Activated naive CD4-positive, alpha-beta T cell treated with anti-CD3 and anti-CD28 coated beads, Interleukin-2, amount 50 U/mL, for 24 hours (primary cell): ENCODE data around the gene CCNI2.
"Not testable (repeated sequence)": the region's sequence is repeated elsewhere in the genome, so short reads cannot be mapped to it uniquely, and the experiment has no call there.

Experiments used
- H3K27ac Mint-ChIP-seq: one replicate; pipeline ENCODE4 v1.8.0; 2021; ENCODE audit warnings: mild to moderate bottlenecking, mixed read lengths
- H3K27me3 Mint-ChIP-seq: one replicate; pipeline ENCODE4 v1.8.0; 2021; ENCODE audit warnings: mixed read lengths
- H3K36me3 Mint-ChIP-seq: one replicate; pipeline ENCODE4 v1.8.0; 2021; ENCODE audit warnings: mixed read lengths
- H3K4me1 Mint-ChIP-seq: one replicate; pipeline ENCODE4 v1.8.0; 2021; ENCODE audit warnings: mixed read lengths
- H3K4me3 Mint-ChIP-seq: one replicate; pipeline ENCODE4 v1.8.0; 2021; ENCODE audit warnings: mild to moderate bottlenecking, mixed read lengths
- H3K9me3 Mint-ChIP-seq: one replicate; pipeline ENCODE4 v1.8.0; 2021; ENCODE audit warnings: mixed read lengths

CCNI2 gene

DNA sequence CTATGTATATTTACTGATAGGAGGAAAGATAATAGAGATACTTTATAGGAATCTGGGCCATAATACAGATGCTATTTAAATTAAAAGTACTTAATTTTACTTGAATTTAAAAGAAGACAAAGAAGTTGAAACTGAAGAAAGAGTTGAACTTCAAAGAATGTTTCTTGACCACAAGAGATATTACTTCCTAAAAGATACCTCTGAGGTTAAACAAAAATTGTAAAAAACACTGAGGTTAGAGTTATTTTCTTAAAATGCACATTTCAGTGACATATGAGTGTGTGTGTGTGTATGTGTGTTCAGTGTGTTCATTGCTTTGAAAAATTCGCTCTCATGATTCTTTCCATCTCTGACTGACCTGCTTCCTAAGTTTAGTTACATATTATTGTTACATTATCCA is 33.4 kb downstream of the CCNI2 start:
- H3K9me3 Mint-ChIP-seq, result no peaks in the 10 kb centered on the region
- H3K36me3 Mint-ChIP-seq, result no peaks in the 10 kb centered on the region
- peaks cover 24% of the 10 kb centered on the region for H3K4me1 Mint-ChIP-seq
- H3K4me3 Mint-ChIP-seq, result no peak overlapping the region
- H3K27me3 Mint-ChIP-seq, result peaks cover 36% of the 10 kb centered on the region
- H3K27ac Mint-ChIP-seq, result no peak overlapping the region

- peaks cover 36% of the 10 kb centered on the region for H3K27me3 Mint-ChIP-seq
- no peak overlapping the region for H3K27ac Mint-ChIP-seq
- H3K4me1 Mint-ChIP-seq, result peaks cover 22% of the 10 kb centered on the region
- no peak overlapping the region for H3K4me3 Mint-ChIP-seq
- no peaks in the 10 kb centered on the region for H3K36me3 Mint-ChIP-seq
- no peaks in the 10 kb centered on the region for H3K9me3 Mint-ChIP-seq
These were observed 33.8 kb downstream of the CCNI2 start for GRCh38 chr5:132781029-132781428.

- Mint-ChIP-seq H3K4me3 (no peak overlapping the region), H3K27me3 (peaks cover 34% of the 10 kb centered on the region), H3K4me1 (peaks cover 22% of the 10 kb centered on the region), H3K27ac (no peak overlapping the region), H3K36me3 (no peaks in the 10 kb centered on the region), H3K9me3 (no peaks in the 10 kb centered on the region)
These were observed 34.9 kb downstream of the CCNI2 start for GRCh38 chr5:132782101-132782500.

DNA sequence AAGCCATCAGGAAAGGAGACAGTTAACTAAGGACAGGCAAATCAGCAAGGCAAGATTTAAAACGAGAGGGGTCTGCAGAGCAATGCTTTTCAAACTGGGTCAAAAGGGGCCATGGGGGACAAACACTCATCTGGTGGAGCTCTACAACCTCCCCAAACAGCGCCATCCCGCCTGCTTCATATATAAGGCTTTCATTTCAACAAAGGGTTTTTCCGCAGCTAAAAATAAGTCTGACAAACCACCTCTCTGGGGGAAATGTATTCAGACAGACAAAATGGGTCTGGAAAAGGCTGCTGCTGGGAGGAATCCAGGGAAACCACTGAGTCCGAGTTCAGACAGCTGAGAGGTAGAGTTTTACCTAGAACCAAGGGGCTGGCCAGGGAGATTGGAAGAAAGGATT is 38.1 kb downstream of the CCNI2 start:
- no peak overlapping the region for H3K4me3 Mint-ChIP-seq
- H3K36me3 Mint-ChIP-seq, result no peaks in the 10 kb centered on the region
- peaks cover 18% of the 10 kb centered on the region for H3K27me3 Mint-ChIP-seq
- H3K4me1 Mint-ChIP-seq, result peaks cover 13% of the 10 kb centered on the region
- H3K27ac Mint-ChIP-seq, result no peak overlapping the region
- no peaks in the 10 kb centered on the region for H3K9me3 Mint-ChIP-seq

- Mint-ChIP-seq H3K27ac (no peak overlapping the region), H3K4me1 (peaks cover 8% of the 10 kb centered on the region), H3K9me3 (no peaks in the 10 kb centered on the region), H3K27me3 (peaks cover 18% of the 10 kb centered on the region), H3K36me3 (no peaks in the 10 kb centered on the region), H3K4me3 (no peak overlapping the region)
These were observed 38.6 kb downstream of the CCNI2 start for GRCh38 chr5:132785864-132786263.

DNA sequence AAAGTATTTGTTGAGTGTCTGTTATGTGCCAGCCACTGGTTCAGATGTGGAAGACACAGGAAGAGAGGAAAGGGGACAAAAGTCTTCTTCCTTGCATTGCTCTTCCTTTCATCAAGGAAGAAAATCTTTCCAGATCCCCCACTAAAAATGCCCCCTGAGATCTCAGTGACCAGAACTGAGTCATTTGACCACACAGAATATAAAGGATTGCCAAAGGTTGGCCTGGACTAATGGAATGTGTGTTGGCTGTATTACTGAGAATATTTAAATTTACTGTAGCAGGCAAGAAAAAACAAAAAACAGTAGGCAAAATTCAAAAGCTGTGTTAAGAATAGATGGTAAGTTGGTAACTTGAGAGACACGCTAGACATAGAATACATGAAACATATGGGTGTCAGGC is 39.9 kb downstream of the CCNI2 start:
- no peak overlapping the region for H3K4me3 Mint-ChIP-seq
- H3K27me3 Mint-ChIP-seq, result peaks cover 10% of the 10 kb centered on the region
- no peak overlapping the region for H3K27ac Mint-ChIP-seq
- H3K36me3 Mint-ChIP-seq, result no peaks in the 10 kb centered on the region
- no peaks in the 10 kb centered on the region for H3K9me3 Mint-ChIP-seq
- H3K4me1 Mint-ChIP-seq, result no peaks in the 10 kb centered on the region

GRCh38 chr5:132788508-132788907 is 41.3 kb downstream of the CCNI2 start:
- no peak overlapping the region for H3K27ac Mint-ChIP-seq
- no peaks in the 10 kb centered on the region for H3K9me3 Mint-ChIP-seq
- H3K4me1 Mint-ChIP-seq, result no peaks in the 10 kb centered on the region
- no peak overlapping the region for H3K4me3 Mint-ChIP-seq
- H3K36me3 Mint-ChIP-seq, result no peaks in the 10 kb centered on the region
- H3K27me3 Mint-ChIP-seq, result peaks cover 5% of the 10 kb centered on the region

DNA sequence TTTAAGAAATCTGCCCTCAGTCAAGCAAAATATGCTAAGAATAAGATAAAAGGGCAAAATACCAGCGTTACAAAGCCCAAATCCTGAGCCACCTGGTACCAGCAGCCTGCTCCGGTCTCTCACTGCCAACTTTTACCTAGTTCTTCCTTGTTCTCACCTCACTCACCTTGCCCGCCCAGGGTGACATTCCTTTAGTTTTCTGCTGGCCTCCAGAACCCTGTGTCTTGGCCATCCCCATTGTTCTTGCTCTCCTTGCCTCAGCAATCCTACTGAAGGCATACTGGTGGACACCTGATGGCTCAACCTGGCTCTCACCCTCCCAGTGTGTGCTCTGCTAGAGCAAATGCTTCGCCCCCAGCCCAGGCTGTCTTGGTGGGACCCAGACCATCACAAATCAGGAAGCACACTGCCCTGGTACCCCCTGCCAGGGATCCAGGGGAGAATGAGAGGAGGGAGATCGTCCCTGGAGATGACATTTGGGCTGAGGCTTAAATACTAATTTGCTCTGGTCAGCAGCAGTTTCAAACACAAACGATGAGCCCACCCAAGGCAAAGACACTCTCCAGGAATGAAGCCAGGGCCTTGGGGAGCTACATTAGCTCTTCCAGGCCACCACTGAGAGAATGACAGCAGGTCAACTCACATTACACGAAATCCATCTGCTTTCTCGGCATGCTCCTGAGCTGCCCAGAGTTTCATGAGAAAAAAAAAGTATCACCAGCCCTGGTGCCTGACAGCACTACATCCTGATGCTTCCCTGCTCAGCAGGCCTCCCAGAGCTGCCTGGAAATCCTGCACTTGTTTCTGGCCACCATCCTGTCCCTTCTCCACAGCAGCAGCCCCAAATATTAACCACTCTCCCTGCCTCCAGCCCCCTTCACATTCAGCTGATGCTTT is 42.0 kb downstream of the CCNI2 start:
- Mint-ChIP-seq H3K27ac (no peak overlapping the region), H3K9me3 (no peaks in the 10 kb centered on the region), H3K36me3 (no peaks in the 10 kb centered on the region), H3K27me3 (peaks cover 5% of the 10 kb centered on the region), H3K4me3 (no peak overlapping the region), H3K4me1 (no peaks in the 10 kb centered on the region)

GRCh38 chr5:132790201-132790865 is 43.1 kb downstream of the CCNI2 start:
- Mint-ChIP-seq H3K4me3 (no peak overlapping the region), H3K4me1 (no peaks in the 10 kb centered on the region), H3K27ac (no peak overlapping the region), H3K27me3 (peaks cover 3% of the 10 kb centered on the region), H3K36me3 (no peaks in the 10 kb centered on the region), H3K9me3 (no peaks in the 10 kb centered on the region)

DNA sequence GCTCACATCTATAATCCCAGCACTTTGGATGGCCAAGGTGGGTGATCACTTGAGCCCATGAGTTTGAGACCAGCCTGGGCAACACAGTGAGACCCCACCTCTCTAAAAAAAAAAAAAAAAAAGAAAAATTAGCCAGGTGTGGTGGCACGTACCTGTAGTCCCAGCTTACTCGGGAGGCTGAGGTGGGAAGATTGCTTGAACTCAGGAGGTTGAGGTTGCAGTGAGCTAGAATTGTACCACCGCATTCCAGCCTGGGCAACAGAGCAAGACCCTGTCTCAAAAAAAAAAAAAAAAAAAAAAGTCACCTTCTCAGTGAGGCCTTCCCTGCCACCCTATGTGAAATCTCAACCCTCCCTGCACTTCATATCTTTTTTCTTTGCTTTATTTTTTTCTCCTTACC is 43.8 kb downstream of the CCNI2 start:
- Mint-ChIP-seq H3K4me3 (no peak overlapping the region), H3K27ac (no peak overlapping the region), H3K9me3 (no peaks in the 10 kb centered on the region), H3K27me3 (peaks cover 1% of the 10 kb centered on the region), H3K36me3 (no peaks in the 10 kb centered on the region), H3K4me1 (no peaks in the 10 kb centered on the region)

DNA sequence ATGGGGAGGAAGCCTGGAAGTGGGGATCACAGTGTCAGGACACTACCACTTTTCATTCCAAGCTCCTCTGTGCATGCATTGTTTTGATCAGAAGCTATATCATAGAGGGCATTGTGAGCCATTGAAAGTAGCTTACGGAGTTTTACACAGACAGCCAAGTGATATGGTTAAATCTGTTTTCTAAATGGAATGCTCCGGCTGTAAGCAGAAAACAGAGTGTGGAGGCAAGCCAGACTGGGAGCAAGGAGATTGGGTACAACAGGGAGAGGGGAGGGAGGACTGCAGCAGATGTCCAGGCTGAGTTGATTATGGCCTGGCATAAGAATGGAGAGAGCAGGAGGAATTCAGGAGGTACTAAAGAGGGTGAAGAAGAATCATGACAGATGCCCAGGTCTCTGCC is 50.4 kb downstream of the CCNI2 start:
- H3K4me1 Mint-ChIP-seq, result no peaks in the 10 kb centered on the region

DNA sequence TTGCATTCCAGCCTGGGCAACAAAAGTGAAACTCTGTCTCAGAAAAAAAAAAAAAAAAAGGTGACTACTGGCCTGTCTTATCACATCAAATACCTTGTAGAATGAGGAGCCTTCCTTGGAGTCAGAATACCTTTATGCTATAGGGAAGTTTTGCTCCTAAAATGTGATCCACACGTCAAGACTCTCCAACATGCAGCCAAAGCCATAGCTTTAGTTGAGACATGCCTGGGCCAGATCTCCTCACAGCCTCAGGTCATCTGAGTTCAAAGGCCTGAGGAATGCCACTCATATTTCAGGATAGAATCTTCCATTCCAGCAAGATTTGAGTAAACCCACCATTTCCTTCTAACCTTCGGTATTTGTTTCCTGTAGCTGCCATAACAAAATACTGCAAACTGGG is 52.2 kb downstream of the CCNI2 start:
- peaks cover 25% of the 10 kb centered on the region for H3K27me3 Mint-ChIP-seq

More for the DNA sequence above, 50.4 kb downstream of the CCNI2 start:
- Mint-ChIP-seq H3K36me3 (no peaks in the 10 kb centered on the region), H3K9me3 (no peaks in the 10 kb centered on the region), H3K27me3 (peaks cover 18% of the 10 kb centered on the region), H3K27ac (no peak overlapping the region), H3K4me3 (no peak overlapping the region)

GRCh38 chr5:132800545-132800944 is 53.3 kb downstream of the CCNI2 start:
- Mint-ChIP-seq H3K27me3 (peaks cover 31% of the 10 kb centered on the region), H3K36me3 (no peaks in the 10 kb centered on the region)

More for the DNA sequence above, 52.2 kb downstream of the CCNI2 start:
- Mint-ChIP-seq H3K4me1 (no peaks in the 10 kb centered on the region), H3K36me3 (no peaks in the 10 kb centered on the region), H3K9me3 (no peaks in the 10 kb centered on the region), H3K27ac (no peak overlapping the region), H3K4me3 (no peak overlapping the region)

DNA sequence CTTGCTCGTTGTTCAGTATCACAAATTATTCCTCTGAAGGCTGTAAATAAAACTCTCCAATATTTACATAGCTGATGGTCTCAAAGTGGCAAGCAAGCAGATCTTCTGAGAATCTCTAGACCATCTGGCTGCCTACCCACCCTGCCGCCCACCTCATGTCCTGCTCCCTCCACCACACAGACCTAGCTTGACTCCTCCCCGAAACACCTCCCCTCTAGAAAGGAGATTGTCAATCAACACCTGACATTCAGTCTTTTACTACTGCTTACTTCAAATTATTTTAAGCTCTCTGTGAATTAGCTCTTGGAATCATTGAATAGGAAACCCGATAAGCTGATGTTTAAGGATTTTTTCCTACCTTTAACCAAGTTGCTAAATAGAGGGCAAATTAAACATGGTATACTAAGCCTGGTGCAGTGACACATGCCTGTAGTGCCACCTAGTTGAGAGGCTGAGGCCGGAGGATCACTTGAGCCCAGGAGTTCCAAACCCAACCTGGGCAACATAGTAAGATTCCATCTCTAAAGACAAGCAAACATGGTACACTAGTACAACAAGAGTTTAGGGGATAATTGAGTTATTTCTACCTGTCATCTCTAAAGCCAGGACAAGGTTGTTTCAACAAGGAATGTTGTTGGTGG is 54.9 kb downstream of the CCNI2 start:
- H3K27me3 Mint-ChIP-seq, result peaks cover 38% of the 10 kb centered on the region
- H3K4me1 Mint-ChIP-seq, result no peaks in the 10 kb centered on the region
- H3K27ac Mint-ChIP-seq, result no peak overlapping the region
- no peak overlapping the region for H3K4me3 Mint-ChIP-seq
- no peaks in the 10 kb centered on the region for H3K36me3 Mint-ChIP-seq
- no peaks in the 10 kb centered on the region for H3K9me3 Mint-ChIP-seq

More at GRCh38 chr5:132800545-132800944, 53.3 kb downstream of the CCNI2 start:
- no peaks in the 10 kb centered on the region for H3K4me1 Mint-ChIP-seq
- H3K4me3 Mint-ChIP-seq, result no peak overlapping the region
- H3K27ac Mint-ChIP-seq, result no peak overlapping the region
- H3K9me3 Mint-ChIP-seq, result no peaks in the 10 kb centered on the region

DNA sequence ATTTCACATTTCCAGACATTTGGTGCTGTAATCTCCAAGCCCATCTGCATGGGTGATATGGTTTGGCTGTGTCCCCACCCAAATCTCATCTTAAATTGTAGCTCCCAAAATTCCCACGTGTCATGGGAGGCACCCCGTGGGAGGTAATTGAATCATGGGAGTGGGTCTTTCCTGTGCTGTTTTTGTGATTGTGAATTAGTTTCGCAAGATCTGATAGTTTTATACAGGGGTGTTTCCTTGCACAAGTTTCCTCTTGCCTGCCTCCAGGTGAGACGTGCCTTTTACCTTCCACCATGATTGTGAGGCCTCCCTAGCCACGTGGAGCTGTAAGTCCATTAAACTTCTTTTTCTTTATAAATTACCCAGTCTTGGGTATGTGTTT is 55.5 kb downstream of the CCNI2 start:
- H3K9me3 Mint-ChIP-seq, H3K27ac Mint-ChIP-seq, H3K4me3 Mint-ChIP-seq, H3K4me1 Mint-ChIP-seq, H3K36me3 Mint-ChIP-seq: not testable (repeated sequence)
- peaks cover 41% of the 10 kb centered on the region for H3K27me3 Mint-ChIP-seq
